ENCODE data around the gene DIDO1.
"Not testable (repeated sequence)": the region's sequence is repeated elsewhere in the genome, so short reads cannot be mapped to it uniquely, and the experiment has no call there.

The DIDO1 gene

DNA sequence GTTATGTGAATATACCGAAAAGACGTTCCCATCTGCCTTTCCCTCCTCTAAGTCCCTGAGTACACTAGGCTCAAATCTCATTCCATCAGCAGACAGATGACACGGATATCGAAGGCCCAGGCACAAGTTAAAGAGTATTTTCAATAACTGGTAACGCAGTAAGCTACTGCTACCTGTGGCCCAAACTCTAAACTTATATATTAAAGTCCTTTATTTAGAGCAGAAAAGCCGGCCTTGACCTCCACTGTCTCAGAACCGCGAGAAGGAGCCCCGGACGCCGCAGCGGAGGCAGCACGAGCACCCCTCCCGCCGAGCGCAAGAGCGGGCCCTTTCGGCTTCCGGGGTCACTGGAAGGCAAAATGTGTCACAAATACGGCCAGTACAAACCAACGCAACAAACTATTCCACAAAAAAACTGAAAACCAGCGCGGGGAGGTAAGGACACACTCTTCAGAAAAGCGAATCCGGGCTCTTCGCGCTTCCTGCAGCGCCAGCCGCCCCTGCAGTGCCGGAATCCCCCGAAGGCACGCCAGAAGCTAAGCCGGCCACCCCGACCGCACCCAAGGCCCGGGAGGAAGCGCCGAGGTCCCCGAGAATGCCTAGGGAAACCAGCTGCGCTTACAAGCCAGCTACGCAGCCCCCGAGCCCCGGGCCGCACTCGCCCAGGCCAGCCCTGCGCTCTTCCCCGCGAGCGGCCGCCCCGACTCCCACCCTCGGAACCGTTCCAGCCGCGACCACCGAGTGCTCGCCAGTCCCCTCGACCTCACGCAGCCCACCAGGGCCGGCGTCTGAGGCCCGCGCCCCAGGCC, 681 bp downstream of the DIDO1 start:
- FAIRE-seq: no peak

DNA sequence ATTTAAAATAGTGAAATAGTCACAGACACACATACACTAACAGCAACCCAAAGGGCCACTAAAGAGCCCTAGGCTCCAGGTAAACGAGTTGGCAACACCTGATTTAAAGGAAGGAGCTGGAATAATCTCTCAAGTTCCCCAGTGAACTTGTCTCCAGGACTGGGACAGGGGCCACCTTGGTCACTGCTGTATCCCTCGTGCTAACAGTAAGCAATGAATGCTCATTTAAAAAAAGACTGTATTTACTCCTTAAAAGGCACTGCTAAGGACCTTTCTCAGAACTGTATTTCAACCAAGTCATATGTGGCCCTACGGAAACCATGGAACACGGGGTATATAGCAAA, 1.3 kb downstream of the DIDO1 start:
- no peak for FAIRE-seq

DNA sequence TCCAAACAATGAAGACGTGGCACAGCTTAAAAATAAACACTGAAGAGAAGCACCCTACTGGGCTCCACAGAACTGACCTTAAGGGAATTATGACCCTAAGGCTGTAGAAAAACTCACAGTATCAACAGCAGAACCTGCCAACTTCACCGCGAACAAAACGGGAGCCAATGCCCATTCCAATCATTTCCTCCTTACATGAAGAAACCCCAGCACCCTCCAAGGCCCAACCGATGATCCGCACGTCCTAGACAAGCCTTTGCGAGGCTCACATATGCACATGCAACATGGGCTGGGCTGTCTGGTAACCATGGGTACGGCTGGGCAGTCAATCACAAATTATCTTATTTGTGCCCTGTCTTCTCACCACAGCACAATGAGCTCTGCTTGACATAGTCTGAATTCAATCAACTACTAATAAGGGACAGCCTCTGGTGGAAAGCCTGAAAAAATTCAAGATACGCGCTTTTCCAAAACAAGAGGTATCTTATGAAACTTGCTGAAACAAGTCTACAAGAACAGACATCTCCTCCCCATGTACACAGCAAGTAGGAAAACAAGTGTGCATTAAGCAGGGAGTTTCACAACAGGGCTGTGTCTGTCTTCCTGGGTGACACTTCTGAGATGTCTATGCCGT, 1.7 kb downstream of the DIDO1 start:
- FAIRE-seq: no peak

DNA sequence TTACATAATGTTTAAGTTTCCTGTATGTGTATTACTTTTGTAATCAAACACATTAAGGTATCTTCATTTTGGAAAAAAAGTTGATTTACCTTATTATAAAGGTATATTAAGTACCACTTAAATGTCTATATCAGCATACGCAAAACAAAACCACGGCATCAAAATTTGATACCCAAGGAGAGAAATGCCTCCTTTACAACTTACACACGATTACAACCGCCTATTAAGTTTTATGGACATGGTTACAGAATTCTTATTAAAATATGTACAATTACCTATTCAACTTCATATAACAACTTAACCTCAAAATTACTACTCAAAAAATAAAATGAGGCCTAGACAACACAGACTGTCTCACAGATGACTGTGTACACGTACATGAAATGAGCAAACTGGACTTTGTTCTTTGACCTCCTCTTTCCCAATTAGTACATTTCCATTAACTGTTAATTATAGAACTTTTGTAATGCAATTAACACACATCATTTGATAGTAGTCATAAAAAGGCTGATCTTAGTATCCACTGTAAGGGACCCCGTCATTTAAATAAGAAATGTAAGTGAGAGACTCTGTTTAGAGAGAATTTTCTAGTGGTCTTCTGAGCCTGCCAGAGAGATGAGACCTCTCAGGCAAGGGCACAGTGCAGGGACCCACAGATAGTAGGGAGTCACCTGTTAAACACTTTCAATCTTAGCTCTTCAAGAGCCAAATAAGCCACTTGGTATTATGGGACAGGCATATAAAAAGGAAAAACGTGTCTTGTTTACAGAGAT, 2.5 kb downstream of the DIDO1 start:
- FAIRE-seq: no peak

DNA sequence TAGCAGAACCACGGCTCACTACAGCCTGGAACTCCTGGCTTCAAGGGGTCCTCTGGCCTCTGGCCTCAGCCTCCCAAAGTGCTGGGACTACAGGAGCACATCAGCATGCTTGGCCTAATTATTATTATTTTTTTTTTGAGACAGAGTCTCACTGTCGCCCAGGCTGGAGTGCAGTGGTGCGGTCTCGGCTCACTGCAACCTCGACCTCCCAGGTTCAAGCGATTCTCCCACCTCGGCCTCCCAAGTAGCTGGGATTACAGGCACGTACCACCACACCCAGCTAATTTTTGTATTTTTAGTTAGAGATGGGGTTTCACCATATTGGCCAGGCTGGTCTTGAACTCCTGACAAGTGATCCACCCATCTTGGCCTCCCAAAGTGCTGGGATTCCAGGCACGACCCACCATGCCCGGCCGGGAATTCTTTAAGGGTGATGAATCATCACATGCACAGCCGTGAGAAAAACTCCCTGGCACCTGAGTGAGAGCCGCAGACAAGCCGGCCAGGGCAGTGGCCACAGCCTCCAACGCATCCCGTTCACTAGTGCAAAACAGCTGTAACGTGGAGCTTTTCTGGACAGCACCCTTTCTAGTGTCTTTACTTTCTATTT, 3.1 kb downstream of the DIDO1 start:
- FAIRE-seq: not testable (repeated sequence)

DNA sequence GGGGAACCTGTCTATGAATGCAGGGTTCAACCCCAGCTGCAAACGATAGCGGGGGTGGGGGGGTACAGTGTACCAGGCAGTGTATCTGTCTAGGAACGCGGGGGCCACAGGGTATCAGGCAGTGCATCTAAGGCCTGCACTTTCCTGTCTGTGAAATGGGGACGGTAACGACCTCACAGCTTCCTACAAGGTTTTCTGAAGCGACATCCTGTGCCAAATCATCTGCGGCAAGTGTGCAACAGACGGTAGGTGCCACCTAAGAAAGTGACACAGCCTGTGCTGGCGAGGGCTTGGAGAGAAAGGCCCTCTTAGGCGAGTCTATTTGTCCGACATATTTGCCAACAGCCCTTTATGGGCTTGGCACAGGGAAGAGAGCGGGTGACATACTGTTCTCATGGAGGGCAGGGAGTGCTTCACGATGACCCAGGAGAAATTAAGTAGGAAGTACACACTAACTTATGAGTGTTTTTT, 3.8 kb downstream of the DIDO1 start:
- no peak for FAIRE-seq

DNA sequence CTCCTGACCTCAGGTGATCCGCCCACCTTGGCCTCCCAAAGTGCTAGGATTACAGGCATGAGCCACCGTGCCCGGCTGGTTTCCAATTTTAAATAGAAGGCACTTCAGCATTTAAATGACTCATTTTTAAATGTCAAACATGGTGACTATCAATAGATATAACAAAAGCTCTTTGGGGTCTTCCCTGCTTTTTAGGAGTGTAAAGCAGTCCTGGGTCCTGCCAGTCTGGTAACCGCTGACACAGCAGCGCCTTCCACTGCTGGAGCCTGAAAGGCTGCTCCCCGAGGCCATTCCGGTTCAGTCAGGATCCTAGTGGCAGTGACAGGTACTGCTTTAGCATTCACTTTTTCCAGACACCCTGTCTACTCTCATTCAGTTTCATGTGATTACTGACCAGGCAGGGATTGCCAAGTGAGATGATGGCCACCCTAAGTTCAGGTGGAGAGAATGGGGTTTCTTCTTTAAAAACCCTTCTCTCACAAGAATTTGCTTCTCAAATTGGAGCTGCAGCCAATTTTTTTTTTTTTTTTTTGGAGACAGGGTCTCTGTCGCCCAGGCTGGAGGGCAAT, 5.1 kb downstream of the DIDO1 start:
- FAIRE-seq: no peak

DNA sequence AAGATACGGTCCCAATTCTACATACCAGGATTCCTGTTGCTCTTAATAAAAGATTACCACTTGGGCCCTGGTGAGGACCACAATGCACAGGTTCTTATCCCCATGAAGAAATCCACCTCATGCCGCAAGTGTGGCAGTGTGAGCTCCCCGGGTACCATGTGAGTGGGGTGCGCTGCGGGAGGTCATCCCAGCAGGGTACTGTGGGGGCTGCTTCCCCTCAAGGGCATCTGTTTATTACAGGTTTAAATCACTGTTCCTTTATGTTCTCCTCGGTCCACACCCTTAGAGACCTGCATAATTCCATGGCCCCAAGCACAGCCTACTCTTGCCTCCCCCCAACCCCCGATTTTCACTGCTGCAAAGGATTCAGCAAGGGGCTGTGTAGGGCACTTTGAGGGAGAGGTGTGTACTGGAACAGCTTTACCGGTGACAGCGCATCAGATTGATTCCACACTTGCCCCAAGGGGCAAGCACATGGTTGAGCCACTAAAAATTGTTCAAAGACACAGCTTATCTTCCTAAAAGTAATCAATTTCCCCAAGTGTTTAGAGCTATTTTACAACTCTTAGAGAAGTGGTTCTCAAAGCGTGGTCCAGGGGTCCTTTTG, 6.2 kb downstream of the DIDO1 start:
- no peak for FAIRE-seq

DNA sequence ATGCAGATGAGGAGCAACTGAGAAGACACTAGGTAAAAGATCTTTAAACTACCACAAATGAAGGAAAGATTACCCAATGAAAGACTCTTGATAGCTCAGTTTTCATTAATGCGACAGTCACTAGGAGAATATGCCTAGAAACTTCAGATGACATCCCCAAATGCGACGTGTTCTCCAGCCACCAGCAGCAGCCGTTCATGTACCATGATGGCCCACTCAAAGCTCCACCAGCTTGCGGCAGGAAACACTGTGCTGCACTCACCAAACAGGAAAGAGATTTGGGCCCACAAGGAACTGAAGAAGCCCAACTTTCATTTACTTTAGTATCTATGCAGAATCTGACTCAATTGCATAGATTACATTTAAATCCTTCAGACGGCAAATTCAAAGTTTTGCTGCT, 7.5 kb downstream of the DIDO1 start:
- no peak for FAIRE-seq

DNA sequence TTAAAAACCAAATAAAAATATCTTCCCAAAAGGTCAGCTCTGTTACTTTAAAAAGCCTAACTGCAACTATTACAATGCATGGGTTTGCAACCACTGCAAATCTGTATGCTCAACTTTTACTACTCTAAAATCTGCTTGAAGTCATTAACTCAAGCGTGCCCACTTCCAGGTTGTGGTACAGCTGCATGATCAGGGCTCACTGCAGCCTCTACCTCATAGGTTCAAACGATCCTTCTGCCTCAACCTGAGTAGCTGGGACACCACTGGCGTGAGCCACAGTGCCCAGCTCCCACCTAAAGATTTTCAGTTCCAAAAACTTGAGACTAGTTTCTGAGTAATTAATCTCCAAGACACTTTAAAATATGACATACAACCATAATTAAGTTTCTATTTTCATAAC, 8.2 kb downstream of the DIDO1 start:
- no peak for FAIRE-seq

DNA sequence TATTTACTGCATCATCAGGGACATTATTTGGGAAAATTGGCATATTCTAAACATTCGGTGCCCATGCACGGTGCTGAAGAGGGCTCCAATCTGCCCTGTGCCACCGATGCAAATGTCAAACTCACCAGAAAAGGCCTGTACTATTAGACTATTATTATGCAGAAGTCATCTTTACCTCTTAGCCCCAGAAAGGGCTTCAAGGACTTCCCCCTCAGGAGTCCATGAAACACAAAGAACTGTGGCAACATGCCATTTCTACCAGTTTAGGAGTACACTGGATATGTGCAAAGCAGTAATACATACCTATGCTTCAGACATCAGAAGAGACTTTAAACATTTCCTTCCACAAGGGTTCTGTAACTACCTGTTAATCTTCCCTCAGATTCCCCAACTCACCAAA, 8.6 kb downstream of the DIDO1 start:
- no peak for FAIRE-seq

DNA sequence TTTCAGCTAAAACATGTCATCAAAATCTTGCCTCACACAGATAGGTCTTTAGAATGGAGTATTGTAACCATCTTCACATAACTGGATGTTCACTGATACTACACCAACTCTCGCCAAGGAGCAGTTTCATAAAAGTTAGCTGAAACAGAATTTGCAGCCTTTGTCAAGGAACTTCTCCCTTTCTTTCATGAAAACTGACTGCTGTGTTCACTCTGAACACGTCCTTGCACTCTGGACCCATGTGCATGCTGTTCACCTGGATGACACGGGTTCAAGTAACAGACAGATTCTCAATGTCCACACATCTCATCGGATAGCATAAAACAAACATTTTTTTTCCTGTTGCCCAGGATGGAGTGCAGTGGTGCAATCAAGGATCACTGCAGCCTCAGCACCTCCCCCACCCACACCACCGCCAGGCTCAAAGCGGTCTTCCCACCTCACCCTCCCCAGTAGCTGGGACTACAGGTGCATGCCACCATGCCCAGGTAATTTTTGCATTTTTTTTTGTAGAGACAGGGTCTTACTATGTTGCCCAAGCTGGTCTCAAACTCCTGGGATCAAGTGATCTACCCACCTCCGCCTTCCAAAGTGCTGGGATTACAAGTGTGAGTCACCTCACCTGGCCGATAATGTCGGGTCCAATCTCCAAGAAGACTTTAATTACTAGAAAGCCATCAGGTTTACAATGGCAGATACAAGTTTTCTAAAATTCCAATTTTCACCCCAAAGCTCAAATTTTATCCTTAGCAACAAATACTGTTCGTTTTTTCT, 9.4 kb downstream of the DIDO1 start:
- no peak for FAIRE-seq

DNA sequence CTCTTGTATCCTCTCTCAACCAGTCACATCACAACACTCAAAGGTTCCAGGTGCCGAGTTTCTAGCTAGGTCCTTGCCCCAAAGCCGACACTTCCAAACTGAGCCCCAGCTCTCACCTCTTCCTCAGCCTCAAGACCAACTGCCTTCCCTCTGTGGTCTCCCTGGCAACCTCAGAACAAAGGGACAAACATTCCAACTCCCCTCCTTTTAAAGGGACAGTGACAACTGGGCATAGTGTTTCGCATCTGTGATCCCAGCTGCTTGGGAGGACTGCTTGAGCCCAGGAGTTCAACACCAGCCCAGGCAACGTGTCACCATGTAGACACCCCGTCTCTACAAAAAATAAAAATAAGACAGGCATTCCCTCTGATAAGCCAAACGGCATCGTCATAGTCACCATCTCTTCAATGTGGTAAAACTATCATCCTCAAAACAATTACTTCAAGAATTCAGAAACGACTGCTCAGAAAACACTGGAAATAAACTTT, 11.3 kb downstream of the DIDO1 start:
- no peak for FAIRE-seq

DNA sequence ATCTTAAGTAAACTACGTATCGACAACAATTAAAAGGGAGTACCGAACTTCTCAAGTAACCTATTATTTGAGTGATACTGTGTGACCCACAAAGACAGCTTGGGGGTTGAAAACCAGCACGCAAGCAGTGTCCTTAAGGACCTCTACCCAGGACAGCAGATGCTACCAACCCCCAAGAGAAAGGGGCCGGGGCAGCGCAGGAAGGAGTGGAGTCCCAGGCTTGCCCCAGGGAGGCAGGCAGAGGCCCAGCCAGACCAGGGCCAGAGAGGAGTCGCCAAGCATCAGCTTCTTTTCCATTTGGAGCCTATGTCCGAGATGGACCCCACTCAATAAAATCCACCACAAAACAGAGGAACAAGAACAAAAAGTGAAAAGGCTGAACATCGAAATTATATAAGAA, 11.9 kb downstream of the DIDO1 start:
- FAIRE-seq: no peak

DNA sequence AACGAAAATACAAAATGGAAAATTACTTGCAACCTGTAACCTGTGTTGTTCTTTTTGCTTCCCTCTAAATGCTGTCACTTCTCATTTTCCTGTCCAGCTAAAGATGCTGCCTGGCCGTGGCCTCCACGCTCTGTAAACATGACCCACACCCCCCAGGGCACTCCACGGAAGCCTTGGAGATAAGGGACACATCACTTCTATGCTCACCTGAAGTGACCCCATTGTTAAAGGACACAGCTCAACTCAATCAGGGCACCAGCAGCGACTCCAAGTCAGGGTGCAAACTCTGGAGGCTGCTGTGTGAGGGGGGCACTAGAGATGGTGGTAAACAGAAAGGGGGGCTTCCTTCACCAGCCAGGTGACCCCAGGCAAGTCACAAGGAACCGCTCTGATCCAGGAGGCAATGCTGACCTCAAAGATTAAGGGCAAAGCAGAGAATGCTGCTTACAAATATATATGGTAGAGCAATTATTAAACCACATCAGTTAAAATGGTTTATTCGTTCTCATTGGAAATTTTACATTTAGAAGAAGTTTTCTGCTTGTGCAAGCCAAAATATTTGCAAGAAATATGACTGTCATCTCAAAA, 13.2 kb downstream of the DIDO1 start:
- no peak for FAIRE-seq

DNA sequence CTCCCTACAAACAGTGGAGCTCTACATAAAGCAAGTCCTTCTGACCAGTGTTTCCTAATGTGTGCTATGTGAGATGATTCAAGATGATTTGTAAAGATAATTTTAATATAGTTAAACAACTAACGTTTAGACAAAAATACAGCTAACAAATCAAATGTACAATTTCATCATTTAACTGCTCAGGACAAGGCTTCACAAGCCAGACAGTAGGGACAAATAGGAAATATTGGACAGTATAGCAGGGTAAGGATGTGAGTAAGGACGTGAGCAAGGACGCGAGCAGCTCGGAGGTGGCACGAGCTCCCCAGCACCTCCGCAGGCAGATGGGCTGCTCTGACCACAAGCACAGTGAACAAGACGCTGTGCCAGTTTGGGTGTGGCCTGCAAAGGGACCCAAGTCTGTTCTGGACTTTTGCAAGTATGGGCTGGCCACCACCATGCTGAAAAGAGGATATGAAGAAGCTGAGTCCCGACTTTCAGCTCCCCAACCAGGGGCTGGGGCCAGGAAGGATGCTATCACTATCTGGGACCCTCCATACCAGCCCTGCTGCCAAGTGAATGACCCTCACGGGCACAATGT, 14.5 kb downstream of the DIDO1 start:
- no peak for FAIRE-seq

DNA sequence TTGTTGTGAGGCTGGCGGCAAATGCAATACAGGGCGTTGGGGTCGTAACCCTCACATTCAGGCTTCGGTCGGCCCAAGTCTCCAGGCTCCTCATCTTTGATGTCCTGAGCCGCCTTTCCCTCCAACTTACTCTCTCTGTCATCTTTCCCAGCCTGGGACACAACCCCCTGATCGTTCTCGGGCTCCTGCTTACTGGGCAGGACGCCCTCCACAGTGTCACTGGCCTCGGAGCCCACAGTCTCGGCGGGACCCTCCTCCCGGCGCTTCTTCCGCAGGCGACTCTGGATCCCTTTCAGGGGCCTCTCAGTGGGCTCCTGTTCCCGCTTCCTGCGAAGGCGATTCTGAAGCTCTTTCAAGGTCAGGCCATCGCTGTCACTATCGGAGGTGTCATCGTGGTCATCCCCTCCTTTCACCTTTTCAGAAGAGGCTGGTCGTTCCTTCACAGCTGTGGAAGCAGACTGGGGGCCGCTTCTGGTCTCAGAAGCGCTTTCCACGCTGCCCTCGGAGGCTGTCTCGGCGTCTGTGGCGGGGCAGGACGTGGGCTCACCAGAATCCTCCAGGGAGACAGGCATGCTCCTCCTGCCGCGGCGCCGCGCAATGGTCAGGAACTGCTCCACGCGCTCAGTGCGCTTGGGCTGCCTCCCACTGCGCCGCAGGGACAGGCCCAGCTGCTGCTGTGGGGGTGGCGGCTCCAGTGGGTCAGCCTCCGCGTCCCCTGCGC, 15.4 kb downstream of the DIDO1 start:
- FAIRE-seq: no peak

DNA sequence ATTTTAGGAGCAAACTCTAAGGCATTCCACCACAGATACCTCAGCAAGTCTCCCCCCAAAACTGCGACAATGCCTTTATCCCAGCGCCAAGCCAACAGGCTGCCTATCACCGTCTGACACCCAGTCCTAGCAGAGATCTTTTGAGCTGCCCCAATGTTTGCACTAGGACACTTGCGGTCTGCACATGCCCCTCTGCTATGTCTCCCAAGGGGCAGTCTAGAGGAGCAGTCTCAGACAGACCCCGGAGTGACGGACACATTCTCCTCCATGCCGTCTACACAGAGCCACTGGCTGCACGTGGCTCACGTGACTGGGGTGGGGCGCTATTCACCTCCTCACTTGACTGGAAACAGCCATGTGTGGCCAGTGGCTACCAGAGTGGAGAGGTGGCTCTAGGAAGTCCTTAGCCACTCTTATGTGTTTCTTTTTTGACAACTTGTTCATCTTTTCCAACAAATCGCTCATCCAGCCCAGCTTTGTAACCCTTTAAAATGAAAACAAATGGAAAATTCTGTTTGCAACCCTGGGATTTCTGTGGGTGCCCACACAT, 16.0 kb downstream of the DIDO1 start:
- FAIRE-seq: no peak

DNA sequence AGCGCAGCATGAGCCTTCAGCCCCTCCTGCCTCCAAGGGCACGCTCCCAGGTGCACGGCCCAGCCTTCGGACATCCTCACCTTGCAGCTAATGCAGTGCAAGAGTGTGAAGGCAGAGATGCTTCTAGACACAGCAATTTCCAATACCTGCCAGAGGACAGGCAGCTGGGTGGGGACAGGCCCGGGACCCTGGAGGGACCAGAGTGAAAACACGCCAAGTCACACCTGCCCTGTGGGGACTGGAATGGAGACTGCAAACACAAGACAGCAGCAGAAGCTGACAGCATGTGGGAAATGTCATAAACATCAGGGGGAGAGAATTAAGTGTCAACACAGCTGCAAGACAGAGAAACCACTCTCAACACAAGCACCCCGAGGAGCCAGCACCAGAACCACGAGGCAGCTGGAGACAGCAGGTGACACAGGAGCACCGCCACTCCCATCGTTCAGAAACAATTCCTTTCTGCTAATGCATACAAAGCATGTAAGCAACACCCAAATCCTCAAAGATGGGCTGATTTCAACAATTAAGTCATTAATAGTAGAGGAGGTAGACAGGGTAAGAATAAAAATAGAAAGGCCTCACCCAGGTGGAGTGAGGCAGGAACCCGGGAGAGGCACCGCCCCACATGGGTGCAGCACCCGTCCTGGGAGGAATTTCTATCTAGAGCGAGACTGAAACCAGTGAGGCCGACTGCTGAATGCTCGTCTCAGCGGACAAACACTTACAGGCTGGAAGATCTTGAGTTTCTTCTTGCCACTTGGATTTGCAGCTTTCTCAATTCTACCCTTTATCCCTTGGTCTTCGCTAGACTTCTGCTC, 17.1 kb downstream of the DIDO1 start:
- no peak for FAIRE-seq
